Fibroblast of the conjunctiva (primary cell): ENCODE measurements around the gene ZCCHC7.
"Not testable (repeated sequence)": the region's sequence is repeated elsewhere in the genome, so short reads cannot be mapped to it uniquely, and the experiment has no call there.

Experiments used
- DNase-seq: peaks from one replicate; pipeline ENCODE4 v3.0.0-alpha.2; 2010; ENCODE audit warnings: low read depth

The ZCCHC7 gene

GRCh38 chr9:37178742-37179141 lies 58.4 kb downstream of the ZCCHC7 start:
- DNase-seq: no peak

GRCh38 chr9:37179576-37179975 lies 59.2 kb downstream of the ZCCHC7 start:
- DNase-seq: no peak

GRCh38 chr9:37180138-37180537 lies 59.8 kb downstream of the ZCCHC7 start:
- DNase-seq: no peak

DNA sequence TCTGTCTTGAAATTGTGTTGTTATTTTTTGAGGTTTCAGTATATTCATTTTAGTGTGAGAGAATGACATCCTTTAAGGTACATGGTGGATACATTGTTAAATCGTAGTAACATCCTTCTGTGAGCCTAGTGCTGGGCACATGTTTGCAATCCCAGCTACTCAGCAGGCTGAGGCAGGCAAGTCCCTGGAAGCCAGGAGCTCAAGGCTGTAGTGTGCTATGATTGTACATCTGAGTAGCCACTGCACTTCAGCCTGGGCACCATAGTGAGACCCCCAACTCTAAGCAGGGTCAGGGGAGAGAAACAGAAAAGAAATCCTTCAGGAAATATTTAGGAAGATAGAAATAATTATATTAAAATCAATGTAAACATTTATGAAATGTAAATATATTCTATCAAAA lies 62.3 kb downstream of the ZCCHC7 start:
- no peak for DNase-seq

DNA sequence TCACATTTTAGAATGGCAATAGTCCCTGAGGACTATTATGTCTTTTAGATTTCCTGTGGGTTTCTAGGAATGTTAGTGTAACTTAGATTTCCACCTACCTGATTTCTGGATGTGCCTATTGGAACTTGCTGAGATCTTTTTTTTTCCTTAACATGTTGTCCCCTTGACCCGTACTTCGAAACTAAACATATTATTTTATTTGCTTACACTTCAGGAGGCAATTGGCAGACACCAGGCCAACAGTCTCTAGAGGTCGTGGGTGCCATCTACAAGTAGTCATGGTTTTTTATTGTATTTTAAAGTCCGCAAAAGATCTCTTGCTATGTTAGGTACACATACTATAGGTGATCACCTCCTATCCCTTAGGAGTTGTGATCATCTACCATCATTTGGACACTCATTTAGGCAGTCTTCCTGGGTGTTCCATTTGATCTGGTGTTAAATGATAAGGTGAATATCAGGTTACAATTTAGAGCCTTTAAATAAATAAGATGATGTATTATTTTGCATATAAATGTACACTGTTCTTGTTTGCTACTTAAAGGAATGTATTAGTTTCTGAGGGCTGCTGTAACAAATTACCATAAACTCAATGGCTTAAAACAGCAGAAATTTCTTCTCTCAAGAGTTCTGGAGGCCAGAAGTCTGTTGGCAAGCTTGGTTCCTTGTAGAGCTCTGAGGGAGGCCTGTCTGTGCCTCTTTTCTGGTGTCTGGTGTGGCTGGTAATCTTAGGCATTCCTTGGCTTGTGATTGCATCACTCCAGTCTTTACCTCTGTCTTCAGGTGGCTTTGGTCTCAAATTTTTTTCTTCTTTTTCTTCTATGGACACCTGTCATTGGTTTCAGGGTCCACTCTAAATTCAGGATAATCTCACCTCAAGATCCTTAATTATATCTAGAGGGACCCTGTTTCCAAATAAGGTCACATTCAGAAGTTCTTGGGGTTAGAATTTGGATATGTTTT lies 64.8 kb downstream of the ZCCHC7 start:
- no peak for DNase-seq

DNA sequence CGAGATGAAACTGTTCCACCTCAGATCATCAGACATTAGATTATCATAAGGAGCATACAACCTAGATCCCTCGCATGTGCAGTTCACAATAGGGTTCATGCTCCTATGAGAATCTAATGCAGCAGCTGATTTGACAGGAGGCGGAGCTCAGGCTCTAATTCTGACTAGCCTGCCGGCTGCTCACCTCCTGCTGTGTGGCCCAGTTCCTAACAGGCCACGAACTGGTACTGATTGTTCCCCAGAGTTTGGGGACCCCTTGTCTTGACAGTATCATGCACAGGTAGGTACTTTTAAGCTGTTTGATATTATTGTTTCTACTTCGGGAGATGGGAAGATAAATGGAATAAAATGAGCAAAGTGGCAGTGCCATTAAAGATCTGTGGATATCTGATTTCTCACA lies 66.9 kb downstream of the ZCCHC7 start:
- no peak for DNase-seq

GRCh38 chr9:37187713-37188439 lies 67.5 kb downstream of the ZCCHC7 start:
- DNase-seq: no peak

GRCh38 chr9:37190739-37191138 lies 70.4 kb downstream of the ZCCHC7 start:
- DNase-seq: not testable (repeated sequence)

DNA sequence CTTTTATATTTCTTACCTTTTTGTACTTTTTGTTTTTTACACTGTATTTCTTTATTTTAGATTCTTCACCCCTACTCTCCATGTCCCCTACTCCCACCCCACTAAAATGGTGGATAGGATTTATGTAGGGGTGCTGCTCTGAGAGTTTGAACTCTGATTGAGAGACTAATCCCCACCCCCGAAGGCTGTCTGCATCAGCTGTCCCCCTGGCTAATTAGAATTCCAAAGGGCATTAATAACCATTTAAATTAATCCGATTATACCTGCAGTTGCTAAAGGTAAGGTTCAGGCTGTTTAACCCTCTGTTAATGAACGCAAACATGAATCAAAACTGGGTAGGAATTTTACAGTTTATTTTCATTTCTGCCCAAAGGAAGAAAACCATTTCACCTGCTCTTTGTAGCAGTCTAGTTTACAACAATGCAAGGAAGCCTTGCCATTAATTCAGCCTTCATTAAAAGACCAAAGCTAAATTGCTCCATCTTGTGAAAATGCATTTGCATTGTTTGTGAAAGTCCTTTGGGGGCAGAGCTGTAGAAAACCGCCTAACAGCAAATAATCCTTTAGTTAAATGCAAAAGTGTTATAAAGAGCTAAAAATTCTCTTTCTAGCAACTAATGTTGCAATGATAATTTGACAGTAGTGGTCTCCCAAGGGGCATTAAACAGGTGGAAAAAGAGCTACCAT lies 71.2 kb downstream of the ZCCHC7 start:
- no peak for DNase-seq

- no peak for DNase-seq
Observed at GRCh38 chr9:37192803-37193202, 72.4 kb downstream of the ZCCHC7 start.

GRCh38 chr9:37197158-37198038 lies 77.0 kb downstream of the ZCCHC7 start:
- DNase-seq: no peak

- no peak for DNase-seq
Observed at GRCh38 chr9:37198039-37198729, 77.8 kb downstream of the ZCCHC7 start.

- DNase-seq: no peak
Observed at GRCh38 chr9:37198831-37199230, 78.5 kb downstream of the ZCCHC7 start.

GRCh38 chr9:37200433-37201005 lies 80.1 kb downstream of the ZCCHC7 start:
- no peak for DNase-seq

DNA sequence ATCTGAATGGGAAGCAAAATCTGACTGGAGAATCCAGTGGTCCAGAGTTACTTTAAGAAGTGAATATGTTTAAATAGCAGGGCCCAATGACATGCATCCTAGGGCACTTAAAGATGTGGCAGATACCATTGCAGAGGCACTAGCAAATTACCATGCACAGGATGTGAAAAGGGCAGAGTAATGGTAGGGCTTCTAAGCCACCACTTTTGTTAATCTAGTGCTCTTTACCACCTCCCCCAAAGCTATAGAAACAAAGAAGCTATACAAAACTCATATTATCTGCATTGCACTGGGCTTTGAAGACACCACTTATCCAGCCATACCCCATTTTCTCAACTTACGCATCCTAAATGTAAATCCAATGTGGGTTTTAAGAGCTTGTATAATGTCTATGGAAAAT lies 81.2 kb downstream of the ZCCHC7 start:
- DNase-seq: no peak

- no peak for DNase-seq
Observed at GRCh38 chr9:37202091-37202490, 81.7 kb downstream of the ZCCHC7 start.

- not testable (repeated sequence) for DNase-seq
Observed at GRCh38 chr9:37203456-37203855, 83.1 kb downstream of the ZCCHC7 start.

DNA sequence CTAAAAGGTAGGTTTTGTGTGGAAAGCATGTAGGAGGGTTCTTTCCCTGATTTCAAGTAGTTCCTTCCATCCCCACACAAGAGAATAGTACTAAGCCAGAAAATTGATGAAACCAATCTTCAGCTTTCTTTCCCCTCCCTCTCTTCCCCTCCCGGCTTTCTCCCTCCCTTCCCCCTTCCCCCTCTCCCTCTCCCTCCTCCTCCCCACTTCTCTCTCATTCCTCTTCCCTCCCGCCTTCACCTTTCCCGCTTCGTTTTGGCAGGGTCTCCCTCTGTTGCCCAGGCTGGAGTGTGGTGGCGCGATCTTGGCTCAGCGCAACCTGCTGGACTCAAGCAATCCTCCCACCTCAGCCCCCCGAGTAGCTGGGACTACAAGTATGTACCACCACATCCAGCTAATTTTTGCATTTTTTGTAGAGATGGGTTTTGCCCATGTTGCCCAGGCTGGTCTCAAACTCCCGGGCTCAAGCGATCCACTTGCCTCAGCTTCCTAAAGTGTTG lies 85.8 kb downstream of the ZCCHC7 start:
- no peak for DNase-seq

- DNase-seq: no peak
Observed at GRCh38 chr9:37209431-37210386, 89.3 kb downstream of the ZCCHC7 start.
